NCI-H460 (cell line): ENCODE results near the gene GID8. TPM values are rescaled to one million over a fixed set of nuclear protein-coding genes. Genes with fewer than 3 reads are reported as not detected.
"Not testable (repeated sequence)": the region's sequence is repeated elsewhere in the genome, so short reads cannot be mapped to it uniquely, and the experiment has no call there.

Experiments
- DNase-seq: peaks from one replicate; pipeline ENCODE4 v3.0.0-alpha.2; 2016; ENCODE audit warnings: low read depth; ENCODE audit errors: extremely low read depth
- total RNA-seq: library from RNA; depleted of rRNA; stranded (reverse); fragments of >200 nt; shearing (Covaris generic); gene quantifications from 2 replicates; pipeline ENCODE4 v1.2.3, GENCODE V29; 2014

GID8 gene
- total RNA-seq, 1 experiment from 2014 or later = 22.6 TPM

DNA sequence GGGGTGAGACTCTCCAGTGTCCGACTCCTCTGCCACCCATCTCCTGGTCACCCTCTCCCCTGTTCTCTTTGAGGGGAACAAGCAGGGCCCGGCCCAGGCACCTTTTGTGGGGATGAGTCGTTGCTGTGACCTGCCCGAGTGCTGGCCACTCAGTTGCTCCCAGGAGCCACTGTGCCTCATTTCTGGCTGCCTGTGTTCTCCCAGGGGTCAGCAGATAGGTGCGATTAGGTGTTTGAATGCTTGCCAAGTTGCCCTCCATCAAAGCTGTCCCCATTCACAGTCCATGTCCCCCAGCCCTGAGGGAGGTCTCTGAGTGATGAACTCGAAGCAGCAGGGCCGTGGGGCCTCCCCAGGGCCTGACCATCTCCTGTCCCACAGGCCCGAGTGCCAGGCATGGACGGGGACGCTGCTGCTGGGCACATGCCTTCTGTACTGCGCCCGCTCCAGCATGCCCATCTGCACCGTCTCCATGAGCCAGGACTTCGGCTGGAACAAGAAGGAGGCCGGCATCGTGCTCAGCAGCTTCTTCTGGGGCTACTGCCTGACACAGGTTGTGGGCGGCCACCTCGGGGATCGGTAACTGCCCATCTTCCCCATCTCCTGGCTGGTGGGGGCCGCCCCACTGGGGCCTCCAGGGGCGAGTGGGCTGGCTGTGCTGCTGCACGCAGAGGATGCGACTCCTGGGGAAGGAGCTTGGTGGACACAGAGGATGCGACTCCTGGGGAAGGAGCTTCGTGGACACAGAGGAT is 18.6 kb downstream of the GID8 start:
- no peak for DNase-seq

GRCh38 chr20:62957136-62958117 is 19.5 kb downstream of the GID8 start:
- no peak for DNase-seq

GRCh38 chr20:62958388-62959100 is 20.6 kb downstream of the GID8 start:
- no peak for DNase-seq

- DNase-seq = no peak
These were observed 21.4 kb downstream of the GID8 start for GRCh38 chr20:62959101-62959971.

- no peak for DNase-seq
These were observed 22.1 kb downstream of the GID8 start for GRCh38 chr20:62959998-62960436.

- DNase-seq = not testable (repeated sequence)
These were observed 22.7 kb downstream of the GID8 start for GRCh38 chr20:62960446-62961309.

GRCh38 chr20:62961310-62961783 is 23.4 kb downstream of the GID8 start:
- DNase-seq = no peak

GRCh38 chr20:62961799-62962198 is 23.9 kb downstream of the GID8 start:
- DNase-seq = no peak

GRCh38 chr20:62962221-62962879 is 24.4 kb downstream of the GID8 start:
- no peak for DNase-seq

DNA sequence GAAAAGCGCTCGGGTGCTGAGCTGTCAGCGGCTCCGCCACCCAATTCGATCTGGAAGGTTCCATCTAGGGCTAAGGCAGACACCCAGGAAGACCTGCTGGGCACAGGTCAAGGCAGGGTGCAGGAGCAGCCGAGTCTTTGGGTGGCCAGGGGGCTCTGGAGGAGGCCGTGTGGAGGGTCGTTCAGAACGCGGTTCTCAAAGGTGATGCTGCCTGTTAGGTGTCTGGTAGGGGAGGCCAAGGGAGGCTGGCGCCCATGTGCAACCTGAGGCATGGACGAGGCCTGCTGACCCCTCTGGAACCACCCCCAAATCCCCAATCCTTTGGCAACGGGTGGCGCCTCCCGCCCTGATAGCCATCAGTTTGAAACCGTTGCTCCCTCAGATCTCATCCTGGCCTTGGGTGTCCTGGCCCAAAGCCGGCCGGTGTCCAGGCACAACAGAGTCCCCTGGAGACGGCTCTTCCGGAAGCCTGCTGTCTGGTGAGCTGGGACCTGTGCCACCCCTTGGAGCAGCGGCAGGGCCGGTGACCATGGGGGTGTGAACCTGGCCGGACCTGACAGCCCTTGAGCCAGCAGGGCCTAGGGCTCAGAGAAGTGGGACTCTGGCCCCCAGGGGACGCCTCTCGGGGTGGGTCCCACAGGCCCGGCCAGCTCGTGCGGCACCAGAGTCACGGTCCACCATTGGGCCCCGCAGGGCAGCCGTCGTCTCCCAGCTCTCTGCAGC is 25.1 kb downstream of the GID8 start:
- no peak for DNase-seq

GRCh38 chr20:62963614-62964397 is 25.9 kb downstream of the GID8 start:
- no peak for DNase-seq

- DNase-seq = no peak
These were observed 26.8 kb downstream of the GID8 start for GRCh38 chr20:62964700-62965099.

- DNase-seq = no peak
These were observed 27.4 kb downstream of the GID8 start for GRCh38 chr20:62965363-62965771.

GRCh38 chr20:62966212-62967148 is 28.5 kb downstream of the GID8 start:
- no peak for DNase-seq

GRCh38 chr20:62967149-62967501 is 29.2 kb downstream of the GID8 start:
- DNase-seq = no peak
